Measurements from ENCODE around the gene ENG. TPM values are rescaled to one million over a fixed set of nuclear protein-coding genes. Genes with fewer than 3 reads are reported as not detected.

The ENG gene
- total RNA-seq, 4 donors from 2014 or later: 45.6 to 115 (median 51.1) TPM

- no peaks in the 10 kb centered on the region for H3K4me1 ChIP-seq
- H3K27ac ChIP-seq: no peak overlapping the region
- no peak overlapping the region for H3K4me3 ChIP-seq (replicated peaks in 1 of 3)
- no peak for DNase-seq
- WGBS, 2 donors: 96 to 97% methylated on average over 9 of the region's 10 CpGs
- H3K36me3 ChIP-seq: peaks cover 43 to 53% of the 10 kb centered on the region in 2 donors
- intact Hi-C loops (cut with DNase I): no loop called here
- H3K27me3 ChIP-seq: no peaks in the 10 kb centered on the region
- H3K9me3 ChIP-seq: no peaks in the 10 kb centered on the region
- TF ChIP-seq, protein P1, sequence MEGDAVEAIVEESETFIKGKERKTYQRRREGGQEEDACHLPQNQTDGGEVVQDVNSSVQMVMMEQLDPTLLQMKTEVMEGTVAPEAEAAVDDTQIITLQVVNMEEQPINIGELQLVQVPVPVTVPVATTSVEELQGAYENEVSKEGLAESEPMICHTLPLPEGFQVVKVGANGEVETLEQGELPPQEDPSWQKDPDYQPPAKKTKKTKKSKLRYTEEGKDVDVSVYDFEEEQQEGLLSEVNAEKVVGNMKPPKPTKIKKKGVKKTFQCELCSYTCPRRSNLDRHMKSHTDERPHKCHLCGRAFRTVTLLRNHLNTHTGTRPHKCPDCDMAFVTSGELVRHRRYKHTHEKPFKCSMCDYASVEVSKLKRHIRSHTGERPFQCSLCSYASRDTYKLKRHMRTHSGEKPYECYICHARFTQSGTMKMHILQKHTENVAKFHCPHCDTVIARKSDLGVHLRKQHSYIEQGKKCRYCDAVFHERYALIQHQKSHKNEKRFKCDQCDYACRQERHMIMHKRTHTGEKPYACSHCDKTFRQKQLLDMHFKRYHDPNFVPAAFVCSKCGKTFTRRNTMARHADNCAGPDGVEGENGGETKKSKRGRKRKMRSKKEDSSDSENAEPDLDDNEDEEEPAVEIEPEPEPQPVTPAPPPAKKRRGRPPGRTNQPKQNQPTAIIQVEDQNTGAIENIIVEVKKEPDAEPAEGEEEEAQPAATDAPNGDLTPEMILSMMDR (IDR thresholded peaks at IDR 0.05): no peak
- TF ChIP-seq POLR2A (IDR thresholded peaks at IDR 0.05): no peak
Observed at GRCh38 chr9:127810378-127811187, 43.9 kb downstream of the ENG start.

DNA sequence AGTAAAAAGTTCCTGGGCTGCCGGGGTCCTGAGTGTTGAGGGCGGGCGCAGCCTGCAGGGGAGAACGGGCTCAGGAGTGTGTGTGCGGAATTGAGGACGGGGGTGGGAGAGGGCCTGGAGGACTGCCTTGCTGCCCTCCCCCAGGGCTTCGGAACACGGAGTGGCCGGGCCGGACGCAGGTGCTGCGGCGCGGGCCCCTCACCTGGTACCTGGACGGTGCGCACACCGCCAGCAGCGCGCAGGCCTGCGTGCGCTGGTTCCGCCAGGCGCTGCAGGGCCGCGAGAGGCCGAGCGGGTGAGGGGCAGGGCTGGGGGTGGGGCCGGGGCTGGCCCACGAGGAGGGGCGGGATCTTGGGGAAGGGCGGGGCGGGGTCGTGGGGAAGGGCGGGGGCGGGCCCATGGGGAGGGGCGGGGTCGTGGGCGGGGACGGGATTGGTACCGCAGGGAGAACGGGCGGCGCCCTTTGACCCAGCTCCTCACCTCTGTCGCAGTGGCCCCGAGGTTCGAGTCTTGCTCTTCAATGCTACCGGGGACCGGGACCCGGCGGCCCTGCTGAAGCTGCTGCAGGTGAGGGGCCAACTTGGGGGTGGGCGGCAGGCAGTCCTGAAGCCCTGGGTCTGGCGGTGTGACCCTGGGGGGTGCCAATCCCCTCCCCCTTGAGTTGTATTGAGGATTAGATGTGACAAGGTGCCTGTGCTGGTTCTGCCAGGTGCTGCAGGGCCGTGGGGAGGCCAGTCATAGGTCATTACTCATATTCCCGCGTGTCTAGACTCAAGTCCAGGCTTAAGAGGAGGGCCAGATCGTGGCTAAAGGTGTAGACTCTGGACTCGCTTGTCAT, 44.7 kb downstream of the ENG start:
- WGBS, 2 donors: 63 to 67% methylated on average over 24 to 34 of the region's 57 CpGs
- H3K36me3 ChIP-seq: peaks cover 35 to 45% of the 10 kb centered on the region in 2 donors
- no peaks in the 10 kb centered on the region for H3K9me3 ChIP-seq
- H3K27ac ChIP-seq: no peak overlapping the region
- H3K4me3 ChIP-seq (replicated peaks in 1 of 3): no peak overlapping the region
- H3K27me3 ChIP-seq: no peaks in the 10 kb centered on the region
- intact Hi-C loops (cut with DNase I): no loop called here
- no peak for TF ChIP-seq POLR2A (IDR thresholded peaks at IDR 0.05)
- TF ChIP-seq, protein P1 (IDR thresholded peaks at IDR 0.05): no peak
- H3K4me1 ChIP-seq: peaks cover 0 to 2% of the 10 kb centered on the region in 2 donors
- DNase-seq: no peak

DNA sequence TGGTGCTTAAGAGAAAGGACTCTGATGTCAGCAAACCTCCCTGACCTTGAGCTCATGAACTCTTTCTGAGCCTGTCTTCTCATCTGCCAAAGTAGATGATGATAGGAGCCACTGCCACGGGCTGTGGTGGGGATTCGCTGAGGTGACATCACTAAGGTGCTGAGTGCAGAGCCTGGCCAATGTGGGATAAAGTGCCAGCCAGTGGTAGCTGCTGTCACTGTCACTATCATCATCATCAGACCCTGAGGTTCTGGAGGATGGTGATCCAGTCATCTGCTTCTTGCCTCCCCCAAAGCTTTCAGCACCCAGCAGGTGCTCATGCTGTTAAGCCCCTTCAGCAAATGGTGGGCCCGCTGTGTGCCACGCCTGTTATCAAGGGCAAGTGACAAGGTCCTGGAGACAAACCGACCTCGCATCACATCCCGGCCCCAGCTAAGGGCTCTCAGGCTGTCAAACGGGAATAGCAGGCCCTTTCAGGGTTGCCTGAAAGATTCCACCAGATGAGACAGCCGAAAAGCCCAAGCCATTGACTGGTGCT, 45.4 kb downstream of the ENG start:
- TF ChIP-seq, protein P1 (IDR thresholded peaks at IDR 0.05): no peak
- TF ChIP-seq POLR2A (IDR thresholded peaks at IDR 0.05): no peak
- Histone ChIP-seq H3K9me3 (no peaks in the 10 kb centered on the region), H3K4me1 (peaks cover 4 to 9% of the 10 kb centered on the region in 2 donors), H3K27ac (no peak overlapping the region), H3K36me3 (peaks cover 34 to 42% of the 10 kb centered on the region in 2 donors), H3K4me3 (replicated peaks in 1 of 3) (no peak overlapping the region), H3K27me3 (no peaks in the 10 kb centered on the region)
- DNase-seq: no peak
- intact Hi-C loops (cut with DNase I): no loop called here
- 88 to 89% methylated on average over 9 of the region's 9 CpGs for WGBS, 2 donors

DNA sequence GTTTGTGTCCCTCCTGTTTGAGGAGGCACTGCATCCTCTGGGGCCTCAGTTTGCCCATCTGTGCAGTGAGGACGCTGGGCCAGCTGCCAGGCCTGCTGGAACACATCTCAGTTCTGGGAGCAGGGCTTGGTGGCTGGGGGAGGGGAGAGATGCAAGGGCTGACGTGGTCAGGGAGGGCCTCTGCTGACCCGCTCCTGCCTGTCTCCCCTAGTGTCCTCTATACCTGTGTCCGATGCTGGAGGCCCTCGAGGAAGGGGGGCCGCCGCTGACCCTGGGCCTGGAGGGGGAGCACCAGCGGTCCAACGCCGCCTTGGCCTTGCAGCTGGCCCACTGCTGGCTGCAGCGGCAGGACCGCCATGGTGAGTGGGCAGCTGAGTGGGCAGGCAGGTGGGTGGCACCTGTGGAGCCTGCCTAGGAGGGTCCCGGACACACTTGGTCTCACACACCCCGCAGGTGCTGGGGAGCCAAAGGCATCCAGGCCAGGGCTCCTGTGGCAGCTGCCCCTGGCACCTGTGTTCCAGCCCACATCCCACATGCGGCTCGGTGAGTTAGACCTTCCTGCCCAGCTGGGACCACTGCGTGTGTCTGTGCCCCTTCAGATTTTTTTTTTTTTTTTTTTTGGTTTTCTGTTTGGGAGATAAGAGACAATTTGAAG, 46.0 kb downstream of the ENG start:
- peaks cover 28 to 36% of the 10 kb centered on the region in 2 donors for H3K36me3 ChIP-seq

More for the DNA sequence above, 46.0 kb downstream of the ENG start:
- TF ChIP-seq, protein P1 (IDR thresholded peaks at IDR 0.05): no peak
- TF ChIP-seq POLR2A (IDR thresholded peaks at IDR 0.05): no peak
- no peaks in the 10 kb centered on the region for H3K9me3 ChIP-seq
- peaks cover 10 to 14% of the 10 kb centered on the region in 2 donors for H3K4me1 ChIP-seq
- H3K27me3 ChIP-seq: no peaks in the 10 kb centered on the region
- intact Hi-C loops (cut with DNase I): no loop called here
- no peak overlapping the region for H3K4me3 ChIP-seq (replicated peaks in 1 of 3)
- DNase-seq: no peak
- WGBS, 2 donors: 89 to 91% methylated on average over 6 to 7 of the region's 17 CpGs
- H3K27ac ChIP-seq: no peak overlapping the region
